HCT116 (cell line): Measurements from ENCODE around the gene ARFIP2. TPM values are rescaled to one million over a fixed set of nuclear protein-coding genes. Genes with fewer than 3 reads are reported as not detected.

Experiments used
- ATAC-seq: fragments of 200-7000 bp; cut with Tn5 transposase; 2 replicates; pipeline ENCODE4 v1.9.1; 2020; ENCODE audit warnings: mild to moderate bottlenecking, moderate library complexity
- BruUV-seq: library from RNA; stranded (reverse); fragments of 400-500 nt; replicated peaks from 2 replicates; lab custom pipeline; 2021; lab: Mats Ljungman, UMichigan
- CTCF ChIA-PET: fragments of 300-600 bp; sonication (Branson Sonifier 250); formaldehyde crosslinking; loops from one replicate; lab custom pipeline; 2021; ENCODE audit warnings: antibody characterized with exemption; lab: Charles Lee
- POLR2A ChIA-PET: fragments of 300-600, 350-600 bp; sonication (Branson Sonifier 250); formaldehyde crosslinking; loops from one replicate; lab custom pipeline; 2021; ENCODE audit warnings: antibody characterized with exemption; lab: Charles Lee
- RAD21 ChIA-PET, 2 experiments: fragments of 300-600 bp; sonication (Branson Sonifier 250); formaldehyde crosslinking; loops; one replicate each; lab custom pipeline; 2023; ENCODE audit warnings: low total read pairs in 2 of 2; ENCODE audit not compliant: uncharacterized antibody in 2 of 2, unreplicated experiment in 2 of 2, low non-redundant PET in 1 of 2; lab: Charles Lee
- DNase-seq: peaks from one replicate; pipeline ENCODE4 v3.0.0-alpha.2; 2010; ENCODE audit warnings: low read depth, low spot score
- H2AFZ ChIP-seq: fragments of 200-600 bp; shearing (Covaris generic), sonication (generic); 2 replicates; pipeline ENCODE4 v1.6.1; 2017; ENCODE audit warnings: low read depth, mixed run types, mixed read lengths, antibody characterized with exemption, low read length; ENCODE audit not compliant: poor library complexity, severe bottlenecking
- H3K27ac ChIP-seq: 2 replicates; pipeline ENCODE4 v1.5.1; 2012; ENCODE audit warnings: low read depth, low read length
- H3K27me3 ChIP-seq: fragments of 200-600 bp; sonication (generic); 2 replicates; pipeline ENCODE4 v1.6.1; 2016; ENCODE audit warnings: mixed run types, low read length, mixed read lengths; ENCODE audit not compliant: insufficient read depth
- H3K36me3 ChIP-seq, 2 experiments: fragments of 200-500 bp in 1 of 2; fragments of 200-600 bp in 1 of 2; sonication (Bioruptor generic) in 1 of 2; sonication (generic) in 1 of 2; 2 replicates each; pipeline versions ENCODE4 v1.5.1 to v1.6.1; 2014 to 2016; ENCODE audit warnings: low read length in 2 of 2, inconsistent platforms in 1 of 2, mixed read lengths in 1 of 2, mixed run types in 1 of 2; ENCODE audit not compliant: insufficient read depth in 2 of 2, control insufficient read depth in 1 of 2
- H3K4me1 ChIP-seq, 2 experiments: fragments of 200-600 bp in 1 of 2; sonication (generic) in 1 of 2; 2 replicates each; pipeline versions ENCODE4 v1.5.1 to v1.6.1; 2012 to 2017; ENCODE audit warnings: low read length in 2 of 2, inconsistent platforms in 1 of 2, mild to moderate bottlenecking in 1 of 2, mixed read lengths in 1 of 2, mixed run types in 1 of 2, moderate library complexity in 1 of 2; ENCODE audit not compliant: insufficient read depth in 2 of 2, control insufficient read depth in 1 of 2
- H3K4me2 ChIP-seq: fragments of 200-600 bp; sonication (generic); 2 replicates; pipeline ENCODE4 v1.6.1; 2017; ENCODE audit warnings: mixed run types, low read length, mixed read lengths
- H3K4me3 ChIP-seq, 2 experiments: fragments of 200-600 bp in 1 of 2; sonication (generic) in 1 of 2; replicated peaks in 1 of 2; 2 replicates each; pipeline ENCODE4 v1.5.1; 2011 to 2016; ENCODE audit warnings: low read length in 2 of 2, control low read depth in 1 of 2, low read depth in 1 of 2, mild to moderate bottlenecking in 1 of 2, mixed read lengths in 1 of 2, mixed run types in 1 of 2
- H3K79me2 ChIP-seq: fragments of 200-600 bp; sonication (generic); 2 replicates; pipeline ENCODE4 v1.6.1; 2017; ENCODE audit warnings: mild to moderate bottlenecking, mixed run types, low read length, moderate library complexity, mixed read lengths; ENCODE audit not compliant: insufficient read depth
- H3K9ac ChIP-seq: fragments of 200-600 bp; sonication (generic); 2 replicates; pipeline ENCODE4 v1.6.1; 2016; ENCODE audit warnings: low read length, mixed read lengths
- H3K9me2 ChIP-seq: fragments of 200-600 bp; sonication (generic), shearing (Covaris generic); 2 replicates; pipeline ENCODE4 v1.6.1; 2017; ENCODE audit warnings: mixed run types, mild to moderate bottlenecking, moderate library complexity; ENCODE audit not compliant: insufficient read depth
- H3K9me3 ChIP-seq, 2 experiments: fragments of 200-500 bp in 1 of 2; fragments of 200-600 bp in 1 of 2; sonication (Bioruptor generic) in 1 of 2; sonication (generic) in 1 of 2; 2 replicates each; pipeline ENCODE4 v1.6.1; 2014 to 2017; ENCODE audit warnings: low read length in 2 of 2, mixed read lengths in 2 of 2, inconsistent platforms in 1 of 2, low read depth in 1 of 2, mild to moderate bottlenecking in 1 of 2, mixed run types in 1 of 2, moderate library complexity in 1 of 2; ENCODE audit not compliant: control insufficient read depth in 1 of 2, insufficient read depth in 1 of 2
- H4K20me1 ChIP-seq: fragments of 200-600 bp; sonication (generic), shearing (Covaris generic); 2 replicates; pipeline ENCODE4 v1.6.1; 2017; ENCODE audit warnings: mixed run types, mild to moderate bottlenecking, moderate library complexity; ENCODE audit not compliant: insufficient read depth
- CEBPB ChIP-seq: IDR thresholded peaks from 2 replicates; pipeline ENCODE4 v1.6.1; 2012; ENCODE audit warnings: low read depth
- EGR1 ChIP-seq: IDR thresholded peaks from 2 replicates; pipeline ENCODE4 v1.6.1; 2012; ENCODE audit warnings: low read depth
- ELF1 ChIP-seq: IDR thresholded peaks from 2 replicates; pipeline ENCODE4 v1.6.1; 2012; ENCODE audit warnings: low read depth, borderline replicate concordance
- EZH2 ChIP-seq: fragments of 200-600 bp; sonication (generic); IDR thresholded peaks from 2 replicates; pipeline ENCODE4 v1.6.1; 2017; ENCODE audit warnings: antibody characterized with exemption, mixed run types
- EZH2phosphoT487 ChIP-seq: fragments of 200-600 bp; IDR thresholded peaks from 2 replicates; pipeline ENCODE4 v1.6.1; 2018; ENCODE audit warnings: antibody characterized with exemption, borderline replicate concordance
- FOSL1 ChIP-seq: IDR thresholded peaks from 2 replicates; pipeline ENCODE4 v1.6.1; 2012; ENCODE audit warnings: low read depth
- JUND ChIP-seq: IDR thresholded peaks from 2 replicates; pipeline ENCODE4 v1.6.1; 2012
- POLR2AphosphoS5 ChIP-seq: IDR thresholded peaks from 2 replicates; pipeline ENCODE4 v1.6.1; 2011; ENCODE audit warnings: mild to moderate bottlenecking, low read depth, low read length, moderate library complexity
- RAD21 ChIP-seq: IDR thresholded peaks from 2 replicates; pipeline ENCODE4 v1.6.1; 2012; ENCODE audit warnings: low read depth, mild to moderate bottlenecking
- SRF ChIP-seq: IDR thresholded peaks from 2 replicates; pipeline ENCODE4 v1.6.1; 2012; ENCODE audit warnings: low read depth
- TCF7L2 ChIP-seq: IDR thresholded peaks from 2 replicates; pipeline ENCODE4 v1.7.0; 2011; ENCODE audit warnings: borderline replicate concordance, inconsistent platforms; ENCODE audit not compliant: insufficient read depth, insufficient read length; ENCODE audit errors: extremely low read depth
- YY1 ChIP-seq: IDR thresholded peaks from 2 replicates; pipeline ENCODE4 v1.6.1; 2011; ENCODE audit warnings: low read length, low read depth, moderate library complexity, mild to moderate bottlenecking; ENCODE audit not compliant: insufficient replicate concordance; ENCODE audit errors: extremely low read depth
- ZFX ChIP-seq: fragments of 450-650 bp; IDR thresholded peaks from 2 replicates; pipeline ENCODE4 v1.6.1; 2017
- ZNF274 ChIP-seq: fragments of 200-500 bp; sonication (Bioruptor generic); IDR thresholded peaks from 2 replicates; pipeline ENCODE4 v1.6.1; 2014; ENCODE audit warnings: mild to moderate bottlenecking, low read depth, low read length, inconsistent platforms
- intact Hi-C: fragments of 100-400 bp; cut with micrococcal nuclease; formaldehyde crosslinking; loops from 2 replicates; pipeline ENCODE4 v1.10.0; 2022
- total RNA-seq: library from RNA; stranded (reverse); gene quantifications from one replicate; pipeline ENCODE4 v1.2.1, GENCODE V29; 2021; ENCODE audit not compliant: unreplicated experiment
- TF ChIP-seq, protein P1 (sequence below): IDR thresholded peaks from 2 replicates; pipeline ENCODE4 v1.6.1; 2012

ARFIP2 gene
- total RNA-seq, 1 experiment from 2014 or later = 77.9 TPM

GRCh38 chr11:6456361-6457073 lies 24.6 kb downstream of the ARFIP2 start:
- ATAC-seq (no peak), DNase-seq (no peak)
- no peak overlapping the region for H2AFZ ChIP-seq
- no peak overlapping the region for H3K27ac ChIP-seq
- RAD21 ChIA-PET = no interaction called here
- TF ChIP-seq CEBPB = no peak
- TF ChIP-seq TCF7L2 = no peak
- TF ChIP-seq SRF = no peak
- no peak for TF ChIP-seq YY1
- TF ChIP-seq EZH2phosphoT487 = no peak
- no peak for TF ChIP-seq JUND
- no peak for TF ChIP-seq POLR2AphosphoS5
- no peak for TF ChIP-seq ZFX
- no peak for TF ChIP-seq FOSL1
- TF ChIP-seq ELF1 = no peak
- no peak for TF ChIP-seq RAD21
- no peak for TF ChIP-seq EZH2
- TF ChIP-seq, protein P1, sequence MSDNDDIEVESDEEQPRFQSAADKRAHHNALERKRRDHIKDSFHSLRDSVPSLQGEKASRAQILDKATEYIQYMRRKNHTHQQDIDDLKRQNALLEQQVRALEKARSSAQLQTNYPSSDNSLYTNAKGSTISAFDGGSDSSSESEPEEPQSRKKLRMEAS = no peak
- no peak for TF ChIP-seq ZNF274
- no peak for TF ChIP-seq EGR1
- no peak overlapping the region for H3K9ac ChIP-seq
- POLR2A ChIA-PET = no interaction called here
- H3K4me2 ChIP-seq = no peak overlapping the region
- H3K9me3 ChIP-seq = no peaks in the 10 kb centered on the region
- H3K79me2 ChIP-seq = no peaks in the 10 kb centered on the region
- intact Hi-C loops = no loop called here
- peaks cover 0 to 2% of the 10 kb centered on the region in 2 experiments; a peak in 1 of 4 replicates for H3K36me3 ChIP-seq
- H4K20me1 ChIP-seq = no peaks in the 10 kb centered on the region
- no peaks in the 10 kb centered on the region for H3K9me2 ChIP-seq
- no peaks in the 10 kb centered on the region for H3K27me3 ChIP-seq
- no TSS peak for BruUV-seq
- no peak overlapping the region for H3K4me3 ChIP-seq
- CTCF ChIA-PET = interaction anchor here (0.8 kb wide), 1 partner anchor 13 kb away, joined by 3 read pairs; no protein-coding TSS in a partner anchor
- no peaks in the 10 kb centered on the region for H3K4me1 ChIP-seq
